ENCODE results near the gene GNAS.
A peak's percentile ranks its signal among the peaks of the same experiment; 100 is the strongest.

DNA sequence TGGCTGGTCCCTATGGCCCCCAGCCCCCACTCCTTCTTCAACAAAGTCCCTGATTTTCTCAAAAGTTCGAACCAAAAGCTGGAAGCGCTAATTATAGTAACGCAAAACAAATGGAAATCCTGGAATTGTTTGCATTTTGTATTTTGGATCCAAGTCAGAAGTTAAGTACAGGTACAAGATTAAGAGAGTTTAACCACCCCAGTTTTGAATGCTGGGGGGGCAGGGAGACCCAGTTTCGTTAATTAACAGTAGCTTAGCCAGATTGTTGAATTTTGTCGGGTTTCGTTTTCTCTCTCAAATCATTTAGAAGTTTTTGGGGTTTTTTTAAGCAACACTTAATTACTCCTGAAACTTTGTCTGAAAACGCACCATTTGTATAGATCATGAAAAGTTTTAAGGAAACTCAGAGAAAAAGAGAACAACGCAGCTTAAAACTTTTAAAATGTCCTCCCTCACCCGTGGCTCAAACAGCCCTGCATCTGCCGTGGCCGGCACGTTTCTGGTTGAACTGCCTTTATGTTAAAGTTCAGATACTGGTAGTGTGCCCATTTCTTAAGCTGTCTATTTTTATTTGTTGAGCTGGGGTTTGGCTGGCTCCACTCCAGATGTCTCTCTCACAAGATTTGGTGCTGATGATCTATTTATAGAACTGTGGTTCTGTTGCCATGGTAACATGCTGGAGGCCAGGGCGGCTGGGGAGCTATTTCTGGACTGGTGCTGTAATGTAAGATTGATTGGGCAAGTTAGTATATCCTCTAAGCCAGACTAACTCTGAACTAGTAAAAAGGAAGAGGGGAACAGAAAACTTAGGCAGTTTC, 55.0 kb downstream of the GNAS start:
- TF ChIP-seq POLR2A (IDR thresholded peaks at IDR 0.05; ENCODE audit: extremely low read depth, insufficient read length) (no peak), MYC (IDR thresholded peaks at IDR 0.05; ENCODE audit: low read depth, low read length) (peak; percentile 78)
- TF ChIP-seq, protein P1, sequence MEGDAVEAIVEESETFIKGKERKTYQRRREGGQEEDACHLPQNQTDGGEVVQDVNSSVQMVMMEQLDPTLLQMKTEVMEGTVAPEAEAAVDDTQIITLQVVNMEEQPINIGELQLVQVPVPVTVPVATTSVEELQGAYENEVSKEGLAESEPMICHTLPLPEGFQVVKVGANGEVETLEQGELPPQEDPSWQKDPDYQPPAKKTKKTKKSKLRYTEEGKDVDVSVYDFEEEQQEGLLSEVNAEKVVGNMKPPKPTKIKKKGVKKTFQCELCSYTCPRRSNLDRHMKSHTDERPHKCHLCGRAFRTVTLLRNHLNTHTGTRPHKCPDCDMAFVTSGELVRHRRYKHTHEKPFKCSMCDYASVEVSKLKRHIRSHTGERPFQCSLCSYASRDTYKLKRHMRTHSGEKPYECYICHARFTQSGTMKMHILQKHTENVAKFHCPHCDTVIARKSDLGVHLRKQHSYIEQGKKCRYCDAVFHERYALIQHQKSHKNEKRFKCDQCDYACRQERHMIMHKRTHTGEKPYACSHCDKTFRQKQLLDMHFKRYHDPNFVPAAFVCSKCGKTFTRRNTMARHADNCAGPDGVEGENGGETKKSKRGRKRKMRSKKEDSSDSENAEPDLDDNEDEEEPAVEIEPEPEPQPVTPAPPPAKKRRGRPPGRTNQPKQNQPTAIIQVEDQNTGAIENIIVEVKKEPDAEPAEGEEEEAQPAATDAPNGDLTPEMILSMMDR (IDR thresholded peaks at IDR 0.05; ENCODE audit: low read depth, low read length): no peak
